ENCODE data around the gene LIG1. TPM values are rescaled to one million over a fixed set of nuclear protein-coding genes. Genes with fewer than 3 reads are reported as not detected.

LIG1 gene
- total RNA-seq, 1 experiment from 2014 or later: 50.1 TPM

GRCh38 chr19:48203222-48203793, 33.2 kb upstream of the LIG1 start:
- Histone ChIP-seq H3K9me3 (ENCODE audit: low read length) (no peaks in the 10 kb centered on the region), H3K36me3 (ENCODE audit: insufficient read depth, low read length) (no peaks in the 10 kb centered on the region), H3K27me3 (ENCODE audit: low read length) (no peaks in the 10 kb centered on the region), H2AFZ (ENCODE audit: low read length) (no peak overlapping the region), H3K4me2 (ENCODE audit: low read depth, low read length, poor library complexity, severe bottlenecking) (peak overlapping the region; percentile 66), H3K79me2 (ENCODE audit: low read length) (peaks cover 42% of the 10 kb centered on the region), H3K4me3 (ENCODE audit: low read length) (peak overlapping the region; percentile 82), H3K9me2 (replicated peaks; ENCODE audit: insufficient read depth, low read length) (no peaks in the 10 kb centered on the region), H3K27ac (ENCODE audit: low read length) (peak overlapping the region; percentile 53), H4K20me1 (ENCODE audit: insufficient read depth, low read depth, low read length) (no peaks in the 10 kb centered on the region), H3K4me1 (ENCODE audit: low read length) (peaks cover 28% of the 10 kb centered on the region), H3K9ac (ENCODE audit: low read length) (peak overlapping the region; percentile 82)
- DNase-seq: peak; percentile 64

DNA sequence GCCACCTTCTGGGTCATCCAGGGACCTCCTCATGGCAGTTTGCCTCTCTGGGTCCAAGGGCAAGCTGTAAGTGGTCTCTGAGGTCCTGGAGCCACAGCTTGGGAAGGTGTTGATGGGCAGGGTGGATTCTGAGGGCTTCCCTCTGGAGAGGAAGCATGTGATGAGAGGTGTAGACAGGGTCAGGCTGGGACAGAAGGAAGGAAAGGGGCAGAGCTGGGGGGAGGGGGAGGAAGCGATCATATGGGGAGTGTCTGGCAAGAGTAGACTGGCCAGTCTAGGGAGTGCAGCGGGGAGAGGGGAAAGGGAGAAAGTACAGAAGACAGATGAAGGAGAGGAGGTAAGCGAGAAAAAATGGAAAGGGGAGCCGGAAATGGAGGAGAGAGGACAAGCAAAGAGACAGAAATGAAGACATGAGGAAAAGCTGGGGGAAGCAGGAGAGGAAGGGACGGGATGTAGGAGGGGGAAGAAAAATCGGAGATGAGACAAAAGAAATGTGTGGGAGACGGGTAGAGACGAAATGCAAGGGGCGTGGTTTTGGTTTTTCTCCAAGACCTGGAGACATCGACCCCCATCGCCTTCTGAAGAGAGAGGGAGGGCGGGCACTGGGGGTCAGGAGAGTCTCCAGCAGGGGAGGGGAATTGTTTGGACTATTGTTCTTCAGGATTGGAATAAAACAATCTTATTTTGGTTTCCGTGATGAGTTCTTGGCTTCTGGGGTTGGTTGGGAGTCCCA, 27.0 kb upstream of the LIG1 start:
- H3K79me2 ChIP-seq (ENCODE audit: low read length): peaks cover 6% of the 10 kb centered on the region; the same call in 1 of the 2 replicates
- no peak overlapping the region for H2AFZ ChIP-seq (ENCODE audit: low read length)
- no peak overlapping the region for H3K9ac ChIP-seq (ENCODE audit: low read length)
- peaks cover 34% of the 10 kb centered on the region for H3K4me1 ChIP-seq (ENCODE audit: low read length)
- no peaks in the 10 kb centered on the region for H4K20me1 ChIP-seq (ENCODE audit: insufficient read depth, low read depth, low read length)
- H3K4me3 ChIP-seq (ENCODE audit: low read length): no peak overlapping the region
- H3K4me2 ChIP-seq (ENCODE audit: low read depth, low read length, poor library complexity, severe bottlenecking): no peak overlapping the region
- H3K9me2 ChIP-seq (replicated peaks; ENCODE audit: insufficient read depth, low read length): no peaks in the 10 kb centered on the region
- no peak for DNase-seq
- no peaks in the 10 kb centered on the region for H3K9me3 ChIP-seq (ENCODE audit: low read length)
- no peaks in the 10 kb centered on the region for H3K27me3 ChIP-seq (ENCODE audit: low read length)
- no peaks in the 10 kb centered on the region for H3K36me3 ChIP-seq (ENCODE audit: insufficient read depth, low read length)
- no peak overlapping the region for H3K27ac ChIP-seq (ENCODE audit: low read length)

GRCh38 chr19:48196321-48196763, 26.2 kb upstream of the LIG1 start:
- Histone ChIP-seq H3K79me2 (ENCODE audit: low read length) (peaks cover 8% of the 10 kb centered on the region; the same call in 1 of the 2 replicates), H3K27me3 (ENCODE audit: low read length) (no peaks in the 10 kb centered on the region), H4K20me1 (ENCODE audit: insufficient read depth, low read depth, low read length) (no peaks in the 10 kb centered on the region), H3K4me1 (ENCODE audit: low read length) (peaks cover 40% of the 10 kb centered on the region), H3K9ac (ENCODE audit: low read length) (no peak overlapping the region), H3K9me2 (replicated peaks; ENCODE audit: insufficient read depth, low read length) (no peaks in the 10 kb centered on the region), H2AFZ (ENCODE audit: low read length) (no peak overlapping the region), H3K36me3 (ENCODE audit: insufficient read depth, low read length) (0 out of 2 replicates have a peak, but pooled peaks cover 6% of the 10 kb centered on the region), H3K4me3 (ENCODE audit: low read length) (no peak overlapping the region), H3K27ac (ENCODE audit: low read length) (no peak overlapping the region), H3K4me2 (ENCODE audit: low read depth, low read length, poor library complexity, severe bottlenecking) (no peak overlapping the region), H3K9me3 (ENCODE audit: low read length) (no peaks in the 10 kb centered on the region)
- no peak for DNase-seq

GRCh38 chr19:48194844-48195830, 25.0 kb upstream of the LIG1 start:
- H3K4me1 ChIP-seq (ENCODE audit: low read length): peaks cover 48% of the 10 kb centered on the region
- H3K4me2 ChIP-seq (ENCODE audit: low read depth, low read length, poor library complexity, severe bottlenecking): no peak overlapping the region
- H3K27ac ChIP-seq (ENCODE audit: low read length): no peak overlapping the region
- no peak overlapping the region for H2AFZ ChIP-seq (ENCODE audit: low read length)
- no peaks in the 10 kb centered on the region for H3K9me2 ChIP-seq (replicated peaks; ENCODE audit: insufficient read depth, low read length)
- H4K20me1 ChIP-seq (ENCODE audit: insufficient read depth, low read depth, low read length): no peaks in the 10 kb centered on the region
- 0 out of 2 replicates have a peak, but pooled peaks cover 9% of the 10 kb centered on the region for H3K36me3 ChIP-seq (ENCODE audit: insufficient read depth, low read length)
- H3K9me3 ChIP-seq (ENCODE audit: low read length): no peaks in the 10 kb centered on the region
- DNase-seq: no peak
- no peak overlapping the region for H3K9ac ChIP-seq (ENCODE audit: low read length)
- peaks cover 8% of the 10 kb centered on the region; the same call in 1 of the 2 replicates for H3K79me2 ChIP-seq (ENCODE audit: low read length)
- no peak overlapping the region for H3K4me3 ChIP-seq (ENCODE audit: low read length)
- H3K27me3 ChIP-seq (ENCODE audit: low read length): no peaks in the 10 kb centered on the region

DNA sequence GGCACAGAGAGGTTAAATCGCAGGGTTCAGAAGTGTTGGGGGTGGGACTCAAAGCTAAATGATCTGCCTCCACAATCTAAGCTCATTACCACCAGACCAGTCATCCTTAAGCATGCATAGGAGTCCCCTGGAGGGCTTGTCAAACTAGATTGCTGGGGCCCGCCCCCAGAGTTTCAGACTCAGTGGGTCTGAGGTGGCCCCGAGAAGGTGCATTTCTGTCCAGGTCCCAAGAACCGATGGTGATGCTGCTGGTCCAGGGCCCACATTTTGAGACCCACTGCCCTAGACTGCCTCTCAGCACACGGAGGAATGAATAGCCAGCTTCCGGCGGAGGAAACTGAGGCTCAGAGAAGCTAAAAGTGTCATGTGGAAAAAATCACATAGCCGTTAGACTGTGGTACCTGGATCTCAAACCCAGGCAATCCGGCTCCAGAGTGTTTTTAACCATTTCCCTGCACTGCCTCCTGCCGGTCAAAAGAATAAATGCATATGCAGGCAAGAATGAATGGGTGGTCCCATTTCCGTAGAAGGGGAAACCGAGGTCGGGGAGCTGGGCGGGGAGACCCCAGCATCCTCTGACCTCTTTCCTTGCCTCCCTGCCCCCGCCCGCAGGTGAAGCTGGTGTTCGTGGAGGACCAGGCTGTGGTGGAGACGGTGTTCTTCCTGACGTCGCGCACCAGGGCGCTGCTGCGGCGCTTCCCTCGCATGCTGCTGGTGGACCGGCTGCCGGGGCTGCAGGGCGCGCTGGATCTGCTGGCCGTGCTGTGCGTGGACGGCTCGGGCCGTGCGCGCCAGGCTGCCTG, 24.1 kb upstream of the LIG1 start:
- H3K9me3 ChIP-seq (ENCODE audit: low read length): no peaks in the 10 kb centered on the region; the same call in 1 of the 2 replicates
- H3K9me2 ChIP-seq (replicated peaks; ENCODE audit: insufficient read depth, low read length): no peaks in the 10 kb centered on the region
- H3K4me1 ChIP-seq (ENCODE audit: low read length): peaks cover 53% of the 10 kb centered on the region
- peaks cover 6% of the 10 kb centered on the region; the same call in 1 of the 2 replicates for H3K79me2 ChIP-seq (ENCODE audit: low read length)
- H3K4me3 ChIP-seq (ENCODE audit: low read length): no peak overlapping the region
- DNase-seq: peak; percentile 92
- H3K27me3 ChIP-seq (ENCODE audit: low read length): no peaks in the 10 kb centered on the region
- peak overlapping the region; percentile 42 for H3K4me2 ChIP-seq (ENCODE audit: low read depth, low read length, poor library complexity, severe bottlenecking)
- H3K9ac ChIP-seq (ENCODE audit: low read length): peak overlapping the region; percentile 52
- H3K27ac ChIP-seq (ENCODE audit: low read length): peak overlapping the region; percentile 80
- no peaks in the 10 kb centered on the region for H4K20me1 ChIP-seq (ENCODE audit: insufficient read depth, low read depth, low read length)
- H2AFZ ChIP-seq (ENCODE audit: low read length): no peak overlapping the region
- H3K36me3 ChIP-seq (ENCODE audit: insufficient read depth, low read length): peaks cover 15% of the 10 kb centered on the region

DNA sequence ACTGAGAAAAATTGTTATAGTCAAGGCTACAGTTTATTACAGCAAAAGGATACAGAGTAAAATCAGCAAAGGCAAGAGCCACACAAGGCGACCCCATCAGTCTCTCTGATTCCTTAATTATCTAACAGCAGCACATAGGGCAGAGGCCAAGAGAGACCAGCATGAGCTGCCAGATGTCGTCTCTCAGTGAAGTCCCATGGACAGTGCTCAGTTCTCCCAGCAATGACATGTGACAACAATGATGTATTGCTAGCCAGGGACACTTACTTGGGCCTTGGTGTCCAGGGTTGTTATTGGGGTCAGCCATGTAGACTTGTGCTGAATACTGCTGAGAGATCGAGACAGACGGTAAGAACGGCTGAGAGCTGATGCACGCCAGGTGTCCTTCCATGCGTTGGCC, 22.6 kb upstream of the LIG1 start:
- Histone ChIP-seq H4K20me1 (ENCODE audit: insufficient read depth, low read depth, low read length) (no peaks in the 10 kb centered on the region), H3K4me3 (ENCODE audit: low read length) (no peak overlapping the region), H3K9ac (ENCODE audit: low read length) (no peak overlapping the region), H3K27ac (ENCODE audit: low read length) (peak overlapping the region; percentile 80), H3K4me1 (ENCODE audit: low read length) (peaks cover 43% of the 10 kb centered on the region), H3K36me3 (ENCODE audit: insufficient read depth, low read length) (peaks cover 26% of the 10 kb centered on the region), H3K9me2 (replicated peaks; ENCODE audit: insufficient read depth, low read length) (no peaks in the 10 kb centered on the region), H2AFZ (ENCODE audit: low read length) (no peak overlapping the region), H3K79me2 (ENCODE audit: low read length) (peaks cover 6% of the 10 kb centered on the region; the same call in 1 of the 2 replicates), H3K9me3 (ENCODE audit: low read length) (peaks cover 4% of the 10 kb centered on the region; the same call in 1 of the 2 replicates), H3K27me3 (ENCODE audit: low read length) (no peaks in the 10 kb centered on the region), H3K4me2 (ENCODE audit: low read depth, low read length, poor library complexity, severe bottlenecking) (no peak overlapping the region)
- no peak for DNase-seq

GRCh38 chr19:48190885-48191284, 20.7 kb upstream of the LIG1 start:
- Histone ChIP-seq H3K36me3 (ENCODE audit: insufficient read depth, low read length) (peaks cover 26% of the 10 kb centered on the region), H3K9me3 (ENCODE audit: low read length) (peaks cover 4% of the 10 kb centered on the region; the same call in 1 of the 2 replicates), H2AFZ (ENCODE audit: low read length) (no peak overlapping the region), H3K27ac (ENCODE audit: low read length) (peak overlapping the region; percentile 79), H4K20me1 (ENCODE audit: insufficient read depth, low read depth, low read length) (no peaks in the 10 kb centered on the region), H3K4me1 (ENCODE audit: low read length) (peaks cover 59% of the 10 kb centered on the region), H3K27me3 (ENCODE audit: low read length) (no peaks in the 10 kb centered on the region), H3K9ac (ENCODE audit: low read length) (no peak overlapping the region), H3K9me2 (replicated peaks; ENCODE audit: insufficient read depth, low read length) (no peaks in the 10 kb centered on the region), H3K4me2 (ENCODE audit: low read depth, low read length, poor library complexity, severe bottlenecking) (no peak overlapping the region), H3K79me2 (ENCODE audit: low read length) (peaks cover 6% of the 10 kb centered on the region; the same call in 1 of the 2 replicates), H3K4me3 (ENCODE audit: low read length) (no peak overlapping the region)
- no peak for DNase-seq
